GM12874 (cell line): ENCODE data around the gene CABLES1.

Experiments used
- TF ChIP-seq, protein P1 (sequence below): IDR thresholded peaks from 2 replicates; pipeline ENCODE4 v1.5.1; 2011; ENCODE audit warnings: low read depth, mild to moderate bottlenecking, control low read depth, low read length, moderate library complexity; ENCODE audit not compliant: insufficient read depth

Gene CABLES1

DNA sequence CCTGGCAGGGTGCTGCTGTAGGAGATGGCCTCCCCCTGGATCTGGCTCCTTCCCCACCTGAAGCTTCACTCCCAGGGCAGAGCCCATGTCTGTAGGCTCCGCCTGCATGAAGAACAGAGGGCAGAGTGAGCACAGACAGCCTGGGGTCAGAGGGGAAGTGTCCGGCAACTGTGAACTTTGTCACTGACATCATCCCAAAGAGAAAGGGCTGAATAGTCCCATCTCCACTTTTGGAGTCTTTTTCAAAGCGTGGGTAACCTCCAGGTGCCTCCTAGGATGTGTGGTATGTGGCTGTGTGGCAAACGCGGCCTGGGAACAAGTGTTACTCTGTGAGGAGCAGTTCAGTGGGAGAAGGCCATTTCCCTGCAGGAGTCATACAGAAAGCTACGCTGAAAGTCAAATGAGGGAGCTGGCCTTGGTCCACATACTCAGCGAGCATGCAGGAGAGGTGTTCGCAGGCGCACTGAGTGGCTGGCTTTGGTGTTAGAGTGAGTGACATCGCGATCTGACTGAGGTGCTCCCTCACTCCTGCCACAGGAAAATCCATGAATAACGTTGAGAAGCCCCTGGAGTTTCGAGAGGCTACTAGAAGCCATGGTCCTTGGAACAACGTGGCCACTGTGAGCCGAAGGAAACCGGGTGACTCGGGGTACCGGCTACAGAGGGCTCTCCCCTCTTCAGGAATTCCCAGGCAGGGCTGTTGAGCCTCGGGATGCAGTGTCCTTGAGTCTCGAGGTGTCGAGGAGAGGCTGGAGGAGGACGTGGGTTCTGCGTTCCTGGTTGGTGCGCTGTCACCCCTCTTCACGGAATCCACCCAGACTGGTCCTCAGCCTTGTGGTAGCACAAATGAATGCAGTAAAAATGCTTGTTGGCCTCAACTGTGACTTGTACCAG, 54.7 kb downstream of the CABLES1 start:
- TF ChIP-seq, protein P1, sequence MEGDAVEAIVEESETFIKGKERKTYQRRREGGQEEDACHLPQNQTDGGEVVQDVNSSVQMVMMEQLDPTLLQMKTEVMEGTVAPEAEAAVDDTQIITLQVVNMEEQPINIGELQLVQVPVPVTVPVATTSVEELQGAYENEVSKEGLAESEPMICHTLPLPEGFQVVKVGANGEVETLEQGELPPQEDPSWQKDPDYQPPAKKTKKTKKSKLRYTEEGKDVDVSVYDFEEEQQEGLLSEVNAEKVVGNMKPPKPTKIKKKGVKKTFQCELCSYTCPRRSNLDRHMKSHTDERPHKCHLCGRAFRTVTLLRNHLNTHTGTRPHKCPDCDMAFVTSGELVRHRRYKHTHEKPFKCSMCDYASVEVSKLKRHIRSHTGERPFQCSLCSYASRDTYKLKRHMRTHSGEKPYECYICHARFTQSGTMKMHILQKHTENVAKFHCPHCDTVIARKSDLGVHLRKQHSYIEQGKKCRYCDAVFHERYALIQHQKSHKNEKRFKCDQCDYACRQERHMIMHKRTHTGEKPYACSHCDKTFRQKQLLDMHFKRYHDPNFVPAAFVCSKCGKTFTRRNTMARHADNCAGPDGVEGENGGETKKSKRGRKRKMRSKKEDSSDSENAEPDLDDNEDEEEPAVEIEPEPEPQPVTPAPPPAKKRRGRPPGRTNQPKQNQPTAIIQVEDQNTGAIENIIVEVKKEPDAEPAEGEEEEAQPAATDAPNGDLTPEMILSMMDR, result no peak

DNA sequence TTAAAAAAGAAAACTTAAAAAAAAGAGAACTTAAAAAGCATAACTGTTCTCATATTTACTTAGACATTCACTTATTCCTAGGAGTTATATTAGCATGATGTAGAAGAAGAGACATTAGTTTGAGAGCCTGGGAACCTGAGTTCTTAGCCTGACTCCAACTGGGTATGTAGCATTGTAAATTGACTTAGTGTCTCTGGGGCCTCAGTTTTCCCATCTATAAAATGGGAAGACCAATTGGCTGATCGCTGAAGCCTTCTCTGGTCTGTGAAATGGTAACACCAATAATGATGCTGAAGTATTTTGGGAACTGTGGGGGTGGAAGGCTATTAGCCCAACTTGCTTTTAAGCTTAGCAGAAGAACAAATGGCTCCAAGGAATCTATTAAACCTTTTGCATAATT, 55.9 kb downstream of the CABLES1 start:
- TF ChIP-seq, protein P1, result no peak

DNA sequence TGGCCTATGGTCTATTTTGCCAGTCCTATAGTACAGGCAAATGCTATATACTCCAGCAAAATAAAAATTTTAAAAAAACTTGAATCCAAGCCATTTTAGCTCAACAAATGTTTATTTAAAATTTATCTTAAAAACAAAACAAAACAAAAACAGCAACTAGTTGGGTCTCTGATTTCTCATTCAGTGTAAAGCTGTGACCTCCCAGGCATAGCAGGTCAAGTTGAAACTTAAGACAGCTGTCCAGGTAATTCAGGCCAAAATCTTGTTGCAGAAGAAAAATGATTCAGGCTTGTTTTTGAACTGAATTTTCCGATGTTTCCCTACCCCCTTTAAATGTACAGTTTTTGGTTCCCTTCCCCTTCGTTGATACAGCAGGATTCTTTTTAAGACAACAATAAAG, 58.5 kb downstream of the CABLES1 start:
- TF ChIP-seq, protein P1, result no peak

DNA sequence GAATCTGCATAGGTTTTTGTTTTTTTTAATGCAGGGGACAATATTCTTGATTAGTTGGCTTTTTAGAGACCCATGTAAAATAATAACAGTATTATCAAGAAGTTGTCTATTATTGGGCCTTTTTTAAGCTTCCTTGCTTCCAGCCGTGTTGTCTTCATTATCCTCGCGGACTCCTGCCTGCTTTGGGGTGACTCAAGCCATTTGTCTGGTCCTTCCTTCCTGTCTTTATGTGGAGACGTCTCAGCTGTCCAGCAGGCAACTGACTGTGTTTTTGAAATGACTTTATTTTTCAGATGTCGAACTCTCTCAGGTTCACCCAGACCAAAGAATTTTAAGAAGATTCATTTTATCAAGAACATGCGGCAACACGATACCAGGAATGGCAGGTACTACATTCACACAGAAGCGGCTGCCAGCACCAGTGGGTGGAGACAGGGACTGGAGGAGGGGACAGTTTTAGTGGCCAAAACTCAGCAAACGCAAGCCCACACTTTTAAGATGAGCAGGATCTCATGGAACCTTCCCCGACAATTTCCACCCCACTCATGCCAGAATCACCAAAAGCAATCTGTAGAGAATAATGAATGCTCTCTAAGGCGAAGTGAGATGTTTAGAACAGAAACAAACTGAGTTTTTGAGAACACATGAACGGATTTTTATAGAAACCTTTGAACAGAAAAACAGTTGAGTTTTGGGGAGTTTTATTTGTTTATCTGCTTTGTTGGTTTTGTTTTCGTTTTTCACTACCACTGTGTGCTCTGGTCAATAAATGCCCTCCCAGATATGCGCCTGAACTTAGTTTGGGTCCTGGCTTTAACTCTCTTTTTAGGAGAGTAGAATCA, 59.1 kb downstream of the CABLES1 start:
- TF ChIP-seq, protein P1, result no peak

DNA sequence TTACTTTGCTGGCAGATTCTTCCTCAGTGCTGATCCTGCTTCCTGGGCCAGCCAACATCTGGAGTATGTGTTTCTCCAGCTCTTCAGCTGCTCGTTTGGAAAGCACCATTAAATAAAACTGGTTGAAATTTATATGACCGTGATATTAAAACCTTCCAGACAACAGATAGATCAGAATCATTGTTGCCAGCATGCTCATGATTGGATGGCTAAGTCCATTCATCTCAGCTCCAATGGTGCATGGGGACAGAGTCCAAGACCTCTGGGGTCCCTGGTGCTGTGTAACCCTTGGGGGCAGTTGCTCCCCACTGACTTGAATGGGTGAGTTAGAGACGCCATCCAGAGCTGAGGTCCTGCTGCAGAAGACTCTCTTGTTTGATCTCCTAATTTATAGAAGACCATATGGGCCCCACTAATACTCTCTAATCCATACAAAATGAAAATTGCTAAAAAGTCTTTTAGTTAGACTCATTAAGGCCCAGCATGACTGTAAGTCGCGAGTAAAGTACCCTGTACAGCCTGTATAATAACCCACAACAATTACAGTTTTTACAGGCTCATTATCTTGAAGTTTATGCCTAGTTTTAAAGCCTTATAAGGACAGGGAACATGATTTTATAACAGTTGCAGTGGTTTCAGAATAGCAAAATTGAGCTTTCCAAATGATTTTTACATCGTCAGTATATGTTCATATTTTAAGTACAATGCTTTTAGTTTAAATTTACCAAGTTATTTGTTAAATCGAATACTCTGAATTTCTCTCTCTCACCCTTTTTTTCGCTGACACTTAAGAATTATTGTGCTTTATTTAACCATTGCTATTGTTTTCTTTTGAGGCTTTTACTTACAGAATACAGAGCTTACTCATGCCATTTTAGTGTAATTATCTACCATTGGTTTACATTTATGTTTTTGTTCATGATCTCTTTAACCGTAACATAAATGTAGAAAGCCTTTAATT, 60.0 kb downstream of the CABLES1 start:
- TF ChIP-seq, protein P1, result no peak

DNA sequence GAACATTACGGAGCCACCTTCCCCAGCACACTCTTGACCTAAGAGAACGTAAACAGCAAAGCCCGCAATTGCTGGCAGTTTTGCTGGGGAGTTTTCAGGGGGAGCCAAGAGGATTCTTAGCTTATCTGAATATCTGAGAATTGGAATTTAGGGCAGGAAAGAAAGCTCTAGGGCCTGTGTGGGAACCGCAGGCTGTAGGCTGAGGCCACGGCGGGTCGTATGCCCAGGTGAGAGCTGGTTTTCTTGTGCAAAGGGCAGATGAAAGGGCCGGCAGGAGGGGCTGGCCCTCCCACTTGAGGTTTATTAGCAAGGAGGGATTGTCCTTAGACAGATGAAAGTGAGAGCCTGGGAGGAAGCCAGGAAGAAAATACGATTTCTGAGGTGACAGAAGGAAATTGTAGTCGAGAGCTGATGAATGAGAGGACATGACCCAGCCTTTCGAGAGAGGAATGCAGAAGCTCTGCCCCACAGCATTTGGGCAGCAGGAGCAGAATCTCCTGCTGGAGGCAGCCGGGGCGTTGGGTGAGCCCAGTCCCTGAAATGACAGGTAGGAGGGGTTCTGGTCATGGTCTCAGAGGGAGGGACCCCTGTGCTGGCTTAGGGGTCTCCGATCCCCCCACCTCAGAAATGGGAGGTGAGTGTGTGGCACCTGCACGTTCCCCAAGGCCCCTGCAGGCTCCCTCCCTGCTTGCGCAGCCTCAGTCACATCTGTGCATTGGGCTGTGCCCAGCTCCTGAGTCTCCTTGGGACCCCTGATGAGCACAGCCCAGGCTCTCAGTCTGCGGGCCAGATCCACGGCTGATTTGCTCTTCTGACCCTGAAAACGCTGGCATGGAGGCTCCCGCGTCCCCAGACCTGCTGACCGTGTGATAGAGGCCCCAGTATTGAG, 61.1 kb downstream of the CABLES1 start:
- TF ChIP-seq, protein P1, result no peak
